ELF-1 (cell line): ENCODE data around the gene CHSY1.

ENCODE experiments used
- DNase-seq: peaks from one replicate; pipeline ENCODE4 v3.0.0-alpha.2; 2016; ENCODE audit warnings: low read depth, low spot score

CHSY1 gene

DNA sequence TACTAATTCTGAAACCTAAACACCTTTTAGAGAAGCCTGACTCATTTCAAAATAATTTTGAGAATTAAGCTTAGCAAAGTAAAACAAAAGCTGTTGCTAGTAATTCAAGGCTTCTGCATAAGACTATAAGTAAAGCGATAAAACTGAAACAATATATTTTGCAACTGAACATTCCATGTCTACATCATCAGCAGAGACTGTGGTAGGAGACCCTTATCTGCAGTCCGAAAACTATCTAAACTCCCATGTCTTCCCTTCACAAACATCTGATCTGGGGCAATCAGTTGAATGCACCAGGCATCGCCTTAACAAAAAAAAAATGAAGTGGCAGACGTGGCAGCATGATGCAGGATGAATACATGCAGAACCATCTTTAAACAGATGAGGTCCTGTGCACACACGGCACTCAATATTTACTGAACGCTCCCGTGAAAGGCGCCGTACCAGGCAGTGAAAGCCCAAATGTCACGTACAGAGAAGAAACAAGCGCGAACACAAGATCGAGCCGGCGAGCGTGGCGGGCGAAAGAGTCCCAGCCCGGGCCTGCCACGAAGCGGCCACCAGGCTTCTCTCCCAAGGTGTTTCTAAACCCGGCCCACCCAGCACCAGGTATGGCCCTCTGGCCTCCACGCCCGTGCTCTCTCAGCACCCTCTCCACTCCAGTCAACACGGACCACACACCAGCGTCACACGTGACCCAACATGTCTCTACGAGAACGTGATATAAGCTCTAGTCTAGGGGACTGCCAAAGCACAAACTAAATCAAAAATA lies 63.0 kb downstream of the CHSY1 start:
- no peak for DNase-seq

DNA sequence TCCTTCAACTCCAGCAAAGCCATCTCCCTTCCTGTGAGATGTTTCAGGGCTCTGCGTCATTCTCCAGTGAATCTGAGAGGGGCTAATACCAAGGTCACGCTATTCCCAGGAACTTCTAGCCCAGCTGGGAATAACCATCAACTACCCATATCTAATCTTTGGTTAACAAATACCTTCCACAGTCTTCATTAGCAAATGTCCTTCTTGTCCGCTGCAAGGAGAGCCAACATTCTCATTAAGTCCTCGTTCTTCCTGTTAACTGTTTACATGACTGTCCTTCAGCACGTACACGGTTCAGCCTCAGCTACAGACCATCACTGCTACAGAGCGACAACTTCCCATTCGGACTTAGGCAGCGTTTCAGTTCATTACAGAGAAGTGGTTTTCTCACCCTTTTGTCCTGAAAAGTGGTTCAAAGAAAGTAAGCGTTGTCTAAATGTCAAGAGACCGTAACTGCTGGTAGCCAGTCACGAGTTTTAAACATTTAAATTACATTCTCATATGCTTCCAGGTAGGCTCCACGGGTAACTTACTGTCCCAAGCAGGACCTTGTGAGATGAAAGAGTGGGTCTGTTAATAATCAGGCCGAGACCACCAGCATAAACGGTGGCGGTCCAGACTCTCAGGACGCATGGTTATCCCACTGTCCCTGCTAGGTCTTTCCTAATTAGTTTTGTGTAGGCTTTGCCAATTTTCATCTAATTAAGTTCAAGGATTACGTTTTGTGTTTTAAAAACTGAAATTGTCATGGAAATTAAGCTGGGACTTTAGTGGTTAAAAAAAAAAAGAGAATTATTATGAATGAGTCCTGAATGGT lies 63.8 kb downstream of the CHSY1 start:
- DNase-seq: no peak

DNA sequence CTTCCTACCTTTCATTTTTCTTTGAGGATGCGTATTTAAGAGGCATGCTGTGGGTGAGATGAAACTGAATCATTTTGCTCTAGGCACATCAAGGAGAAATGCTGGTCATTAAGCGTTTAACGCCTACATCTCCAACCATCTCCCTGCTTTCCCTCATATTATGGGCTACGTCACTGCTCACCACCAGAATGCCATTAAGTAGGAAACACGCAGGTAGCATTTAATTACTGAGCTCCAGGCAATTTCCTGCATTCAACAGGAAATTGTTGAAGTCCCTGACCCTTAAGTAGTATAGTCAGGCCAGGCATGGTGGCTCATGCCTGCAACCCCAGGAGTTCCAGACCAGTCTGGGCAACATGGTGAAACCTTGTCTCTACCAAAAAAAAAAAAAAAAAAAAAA lies 66.1 kb downstream of the CHSY1 start:
- no peak for DNase-seq

DNA sequence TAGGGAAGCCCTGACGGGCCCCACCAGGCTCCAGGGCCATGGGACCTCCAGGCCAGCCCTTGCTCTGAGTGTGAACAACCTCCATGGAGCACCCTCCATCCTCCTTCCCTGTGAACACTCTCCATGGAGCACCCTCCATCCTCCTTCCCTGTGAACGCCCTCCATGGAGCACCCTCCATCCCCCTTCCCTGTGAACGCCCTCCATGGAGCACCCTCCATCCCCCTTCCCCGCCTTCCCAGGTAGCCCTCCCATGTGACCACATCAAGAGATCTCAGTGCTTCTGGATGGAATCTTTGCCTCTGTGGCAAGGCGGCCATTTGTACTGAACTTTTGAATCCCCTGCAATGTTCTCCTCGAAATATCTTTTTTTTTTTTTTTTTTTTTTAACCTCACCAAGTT lies 66.5 kb downstream of the CHSY1 start:
- DNase-seq: no peak

DNA sequence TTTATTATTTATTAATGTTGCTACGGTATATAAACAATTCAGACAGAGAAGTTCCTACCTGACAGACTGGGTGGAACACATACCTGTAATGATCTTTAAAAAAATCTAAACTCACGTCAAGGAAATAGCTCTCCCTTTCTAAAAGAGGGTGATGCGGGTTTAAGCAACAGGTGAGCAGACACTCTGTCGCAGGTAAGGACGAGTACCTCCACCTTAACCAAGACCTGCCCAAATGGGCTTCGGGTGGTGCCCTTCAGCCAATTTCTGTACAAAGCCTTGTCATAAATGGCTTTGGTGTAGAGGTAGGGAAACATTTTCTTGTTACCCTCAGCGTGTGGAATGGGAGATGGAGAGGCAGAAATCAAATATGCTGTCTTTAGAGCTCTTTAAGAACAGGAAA lies 67.0 kb downstream of the CHSY1 start:
- no peak for DNase-seq

DNA sequence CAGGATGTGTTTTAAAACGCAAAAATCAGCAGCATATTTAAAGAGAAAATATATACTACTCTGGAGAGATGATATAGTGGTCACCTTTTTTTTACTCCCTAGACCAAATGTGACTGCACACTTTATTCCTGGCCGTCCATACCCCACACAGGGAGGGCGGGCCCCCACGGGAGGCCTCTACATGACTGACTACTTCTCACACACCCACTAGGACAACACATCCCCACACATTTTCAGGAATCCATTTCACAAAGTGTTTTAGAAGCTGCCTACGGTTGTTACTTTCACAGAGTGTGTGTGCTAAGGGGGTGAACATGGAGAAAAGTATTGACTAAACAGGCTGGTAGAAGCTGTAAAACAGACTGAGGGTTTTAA lies 67.9 kb downstream of the CHSY1 start:
- no peak for DNase-seq

DNA sequence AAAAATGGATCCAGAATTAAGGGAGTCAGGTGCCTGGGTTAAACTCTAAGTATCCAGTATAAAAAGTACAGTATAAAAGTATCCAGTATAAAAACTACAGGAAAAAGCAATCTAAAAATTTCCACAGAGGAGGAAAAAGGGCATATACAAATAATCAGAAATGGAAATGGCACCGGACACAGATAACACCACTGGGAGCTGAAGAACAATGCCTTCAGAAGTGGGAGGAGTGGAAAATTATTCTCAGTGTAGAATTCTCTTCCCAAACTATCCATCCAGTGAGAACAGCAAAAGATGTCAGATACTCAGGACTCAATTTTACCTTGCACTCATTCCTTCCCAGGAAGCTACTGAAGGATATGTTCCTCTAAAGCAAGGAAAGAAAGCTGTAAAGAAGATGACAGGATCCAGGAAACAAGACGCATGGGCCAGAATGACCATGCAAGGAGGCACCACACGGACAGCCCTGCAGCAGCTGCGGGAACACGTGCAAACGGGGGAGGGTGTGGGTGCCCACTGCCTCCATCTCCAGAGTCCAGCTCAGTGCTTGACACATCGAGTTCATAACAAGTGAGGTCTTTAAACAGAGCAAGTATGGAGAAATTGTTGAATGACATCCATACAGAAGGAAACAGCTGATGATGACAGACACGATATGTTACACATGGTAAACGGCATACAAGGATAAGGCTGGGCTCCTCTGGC lies 68.5 kb downstream of the CHSY1 start:
- no peak for DNase-seq

DNA sequence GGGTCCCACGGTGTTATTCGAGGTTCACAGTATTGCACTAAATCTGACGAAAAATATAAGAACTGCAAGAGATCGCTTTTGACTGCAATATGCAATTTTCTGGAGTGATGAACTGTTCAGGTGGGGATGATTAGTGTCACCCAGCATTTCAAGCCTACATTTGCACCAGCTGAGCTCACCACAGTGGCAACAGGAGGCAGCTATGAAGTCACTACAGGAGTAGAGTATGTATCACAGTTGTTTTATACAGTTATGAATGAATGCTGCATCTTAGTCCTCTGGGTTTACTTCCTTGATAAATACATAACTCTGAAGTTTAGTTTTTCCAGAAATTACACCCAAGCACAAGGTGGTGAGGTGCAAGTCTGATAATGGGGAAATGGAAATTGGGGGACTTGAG lies 69.6 kb downstream of the CHSY1 start:
- DNase-seq: no peak

DNA sequence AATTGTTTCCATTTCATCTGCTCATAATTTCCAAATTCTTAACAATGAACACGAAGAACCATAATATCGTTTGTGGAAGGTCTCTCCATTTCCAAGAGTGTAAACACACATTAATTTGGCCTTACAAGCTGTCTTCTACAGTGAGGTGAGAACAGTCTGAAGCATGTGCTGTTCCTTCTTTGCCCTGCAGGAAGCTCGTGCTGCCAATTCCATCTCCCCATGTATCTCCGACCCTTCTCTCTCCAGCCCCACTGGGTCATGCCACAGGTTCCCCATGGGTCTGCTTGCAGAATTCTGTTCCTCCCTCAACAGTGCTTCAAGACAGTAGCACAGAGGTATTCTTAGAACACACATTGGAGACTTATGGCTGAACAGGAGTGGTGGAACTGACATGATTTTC lies 70.5 kb downstream of the CHSY1 start:
- DNase-seq: no peak

DNA sequence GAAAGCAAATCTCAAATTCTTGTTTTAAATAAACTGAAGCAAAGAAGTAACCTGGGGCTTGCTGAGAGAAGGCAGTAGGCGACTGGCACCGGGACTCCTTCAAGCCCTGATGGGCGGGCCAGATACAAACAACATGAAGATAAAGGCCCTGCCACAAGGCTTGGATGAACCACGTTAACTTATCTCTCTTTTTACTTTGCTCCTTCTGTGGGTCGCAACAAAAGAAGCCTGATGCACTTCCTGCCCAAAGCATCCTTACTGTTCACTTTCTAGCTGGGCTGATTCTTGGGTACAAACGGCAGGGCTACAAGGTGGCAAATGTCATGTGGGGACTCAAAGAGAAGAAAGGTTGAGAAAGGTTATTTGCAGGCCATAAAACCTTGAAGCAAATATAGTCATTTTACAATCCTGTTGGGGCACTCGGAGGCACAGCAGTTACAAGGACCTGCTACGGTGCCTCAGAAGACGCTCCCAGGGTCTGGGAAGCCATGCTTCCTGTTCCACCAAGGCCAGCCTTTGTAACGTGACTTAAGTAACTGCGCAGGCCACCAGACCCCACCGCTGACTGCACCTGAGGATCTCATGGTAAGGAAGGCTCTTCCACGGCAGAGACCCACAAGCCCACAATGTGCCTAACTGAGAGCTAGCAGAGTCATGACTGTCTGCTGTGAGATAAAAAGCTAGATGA lies 71.1 kb downstream of the CHSY1 start:
- no peak for DNase-seq

DNA sequence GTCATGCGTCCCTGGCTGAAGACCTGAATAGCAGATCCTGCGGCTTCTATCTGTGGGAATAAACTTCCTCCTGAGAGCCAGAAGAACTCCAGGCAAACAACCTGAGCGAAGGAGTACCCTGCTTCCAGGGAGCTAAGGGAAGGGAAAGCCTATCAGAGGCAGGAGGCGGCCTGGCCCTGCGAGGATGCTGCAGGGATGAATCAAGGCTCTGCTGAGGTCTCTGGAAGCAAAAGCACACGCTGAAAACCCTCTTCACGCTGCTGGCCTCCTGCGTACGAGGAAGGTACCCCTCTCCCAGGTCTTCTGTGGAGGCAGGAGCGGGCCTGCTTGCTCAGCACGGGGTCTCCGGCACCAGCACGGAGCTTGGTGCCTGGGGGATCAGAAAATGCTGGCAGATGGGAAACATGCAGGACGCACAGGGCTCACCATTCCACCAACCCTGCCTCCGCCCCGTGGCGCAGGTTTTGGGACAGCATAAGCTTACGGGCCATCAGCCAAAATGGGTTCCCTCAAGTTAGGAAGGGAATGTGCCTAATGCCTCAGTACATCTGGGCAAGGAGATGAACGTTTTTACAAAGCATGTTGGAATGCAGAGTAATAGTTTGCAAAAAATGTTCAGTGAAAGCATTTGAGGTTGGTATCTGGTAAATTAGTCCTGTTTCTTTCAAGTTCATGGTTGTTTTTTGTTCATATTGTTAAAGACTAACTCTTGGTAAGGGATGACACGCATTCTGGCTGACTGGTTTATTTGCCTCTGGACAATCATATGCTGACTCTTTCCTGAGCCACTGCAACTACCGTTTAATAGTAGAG lies 72.3 kb downstream of the CHSY1 start:
- no peak for DNase-seq

DNA sequence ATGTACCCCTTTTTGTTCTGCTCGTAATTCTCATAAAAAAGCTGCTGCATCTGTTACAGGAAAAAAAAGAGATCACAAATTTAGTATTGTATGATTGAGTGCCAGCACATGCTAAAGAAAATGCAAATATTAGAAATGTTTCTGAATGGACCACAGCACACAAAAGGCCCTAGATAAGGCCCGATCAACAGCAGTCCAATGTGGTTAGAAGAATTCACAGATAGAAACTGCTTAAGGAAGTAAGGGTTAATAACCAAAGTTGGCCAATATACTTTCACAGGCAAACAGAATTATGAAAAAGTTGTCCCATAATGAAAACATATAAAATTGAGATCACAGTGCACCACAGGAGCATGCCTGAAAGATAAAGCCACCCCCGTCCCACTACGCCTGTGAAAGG lies 72.9 kb downstream of the CHSY1 start:
- no peak for DNase-seq

DNA sequence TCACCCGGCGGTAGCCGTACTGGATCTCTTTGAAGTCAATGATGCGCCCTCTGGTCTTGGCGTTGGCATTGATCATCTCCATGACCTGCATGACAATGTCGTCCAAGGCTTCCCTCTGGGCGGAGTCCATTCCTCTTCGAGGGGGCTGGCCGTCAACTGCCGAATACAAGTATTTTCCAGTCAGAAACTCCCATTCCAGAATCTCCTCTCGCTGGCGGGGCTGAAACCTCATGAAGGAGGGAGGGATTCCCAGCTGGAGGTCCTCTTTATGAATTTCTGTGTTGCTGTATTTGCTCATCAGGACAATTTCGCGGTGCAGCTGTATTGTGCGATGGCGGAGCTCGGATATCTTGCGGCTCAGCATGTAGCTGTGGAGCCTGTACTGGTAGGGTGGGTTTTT lies 73.4 kb downstream of the CHSY1 start:
- no peak for DNase-seq

DNA sequence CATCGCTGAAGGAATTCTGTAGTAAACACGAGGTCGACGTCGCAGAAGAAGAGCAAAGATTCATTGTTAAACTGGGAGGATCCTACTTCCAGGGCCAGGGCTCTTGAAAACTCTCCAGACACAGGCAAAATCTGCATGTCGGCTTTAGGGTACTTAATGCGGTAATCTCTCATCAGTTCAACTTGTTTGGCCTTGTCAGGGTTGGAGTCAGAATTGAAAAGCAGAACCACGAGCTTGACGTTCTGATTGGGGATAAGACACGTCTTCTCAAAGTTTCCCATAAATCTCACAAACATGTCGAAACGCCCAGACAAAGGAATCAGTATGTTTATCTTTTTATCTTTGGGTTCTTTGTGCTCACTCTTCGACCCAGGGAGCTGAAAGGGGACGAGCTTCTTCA lies 74.0 kb downstream of the CHSY1 start:
- DNase-seq: no peak

DNA sequence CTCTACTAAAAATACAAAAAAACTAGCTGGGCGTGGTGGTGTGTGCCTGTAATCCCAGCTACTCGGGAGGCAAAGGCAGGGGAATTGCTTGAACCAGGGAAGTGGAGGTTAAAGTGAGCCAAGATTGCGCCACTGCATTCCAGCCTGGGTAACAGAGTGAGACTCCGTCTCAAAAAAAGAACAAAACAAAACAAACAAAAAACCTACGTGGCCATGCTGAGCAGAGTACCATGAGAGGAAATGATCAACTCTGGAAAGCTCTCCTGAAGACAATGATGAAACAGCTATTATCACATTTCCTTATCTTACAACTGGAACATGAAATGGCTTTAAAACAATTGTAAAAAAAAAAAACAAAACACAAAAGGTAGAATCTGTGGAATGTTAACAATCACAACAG lies 75.2 kb downstream of the CHSY1 start:
- no peak for DNase-seq

DNA sequence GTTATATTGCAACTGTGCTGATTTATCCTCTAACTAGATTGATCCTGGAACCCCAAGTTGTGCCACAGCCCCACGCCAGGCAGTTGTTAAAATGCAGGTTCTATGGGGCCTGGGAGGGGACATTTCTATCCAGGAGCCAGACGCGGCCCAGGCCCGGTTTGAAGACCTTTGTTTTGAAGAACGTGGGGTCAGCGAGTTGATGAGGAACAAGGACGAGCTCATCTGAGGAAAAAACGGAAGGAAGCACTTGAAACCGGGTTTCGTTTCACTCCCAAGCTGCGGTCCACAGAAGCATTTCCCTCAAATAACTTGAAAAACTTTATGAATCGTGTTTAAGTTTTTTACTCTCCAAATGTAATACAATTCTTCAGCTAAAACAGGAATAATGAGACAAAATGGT lies 76.4 kb downstream of the CHSY1 start:
- no peak for DNase-seq

DNA sequence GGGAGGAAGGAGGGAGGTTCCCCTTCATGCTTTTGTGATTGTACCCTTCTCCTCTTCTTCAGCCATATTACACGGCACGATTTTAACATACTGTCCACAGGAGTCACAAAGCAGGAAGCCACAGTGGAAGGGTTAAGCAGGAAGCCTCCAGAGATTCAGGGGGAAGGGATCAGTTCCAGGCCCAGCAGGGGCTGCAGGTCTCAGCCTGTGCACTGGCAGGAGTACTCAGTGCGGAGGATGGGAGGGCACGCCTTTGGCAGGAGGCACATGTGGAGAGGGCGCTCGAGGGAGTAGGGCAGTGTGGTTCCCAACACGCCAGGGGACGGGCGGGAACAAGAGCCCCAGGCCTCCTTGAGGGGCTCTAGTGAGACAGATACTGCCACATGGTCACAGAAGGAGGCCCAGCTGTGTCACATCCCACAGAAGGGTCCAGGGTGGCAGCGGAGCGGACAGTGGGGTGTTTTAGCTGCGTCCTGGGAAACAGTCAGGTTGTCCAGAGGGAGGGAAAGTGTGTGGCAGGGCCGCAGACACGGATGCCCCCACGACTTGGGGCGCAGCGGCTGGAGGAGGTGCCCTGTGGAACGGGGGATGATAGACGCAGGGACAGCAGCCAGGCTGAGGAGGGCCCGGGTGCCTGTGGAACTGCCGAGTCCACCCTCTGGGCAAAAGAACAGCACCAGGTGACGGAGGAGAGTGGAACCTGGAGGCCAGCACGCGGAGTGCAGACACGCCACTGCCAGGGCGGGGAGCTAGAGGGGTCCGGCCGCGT lies 77.5 kb downstream of the CHSY1 start:
- DNase-seq: no peak

DNA sequence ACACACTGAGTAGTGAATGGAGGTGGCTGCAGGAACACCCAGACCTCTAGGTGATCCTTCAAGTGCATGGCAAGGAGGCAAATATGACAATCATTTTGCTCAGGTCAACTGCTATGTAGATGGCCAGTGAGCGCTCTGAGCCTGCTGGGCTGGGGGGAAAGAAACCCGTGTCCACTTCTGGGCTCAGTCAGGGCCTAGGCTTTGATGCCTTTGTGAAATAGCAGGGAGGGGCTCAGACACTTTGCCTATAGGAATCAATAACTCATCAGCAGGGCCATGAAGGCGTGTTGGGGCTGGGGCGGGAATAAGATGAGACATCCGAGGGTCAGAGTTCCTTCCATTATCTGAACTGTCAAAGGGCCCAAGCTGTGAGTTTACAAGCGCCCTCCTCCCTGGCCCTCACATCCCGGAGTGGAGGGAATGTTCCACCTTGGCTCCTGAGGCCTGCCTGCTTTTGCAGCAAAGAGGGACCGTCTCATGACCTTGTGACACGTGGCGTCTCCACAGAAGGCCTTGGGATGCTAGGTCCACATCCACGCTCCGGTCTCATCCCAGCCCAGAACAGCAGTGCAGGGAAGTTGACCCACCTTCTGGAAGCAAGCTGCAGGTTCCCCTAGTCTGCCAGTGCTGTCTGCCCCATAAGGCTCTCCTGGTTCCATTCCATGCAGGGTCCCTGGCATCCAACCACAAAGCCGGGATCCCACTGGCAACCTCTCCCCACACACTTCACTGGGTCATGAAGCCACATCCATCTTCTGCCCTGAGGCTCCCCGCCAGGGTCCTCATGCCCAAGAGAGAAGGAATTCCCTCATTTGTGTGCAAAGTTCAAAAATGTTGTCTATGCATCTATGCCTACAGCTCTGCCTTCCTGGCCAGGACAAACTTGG lies 78.4 kb downstream of the CHSY1 start:
- DNase-seq: no peak

DNA sequence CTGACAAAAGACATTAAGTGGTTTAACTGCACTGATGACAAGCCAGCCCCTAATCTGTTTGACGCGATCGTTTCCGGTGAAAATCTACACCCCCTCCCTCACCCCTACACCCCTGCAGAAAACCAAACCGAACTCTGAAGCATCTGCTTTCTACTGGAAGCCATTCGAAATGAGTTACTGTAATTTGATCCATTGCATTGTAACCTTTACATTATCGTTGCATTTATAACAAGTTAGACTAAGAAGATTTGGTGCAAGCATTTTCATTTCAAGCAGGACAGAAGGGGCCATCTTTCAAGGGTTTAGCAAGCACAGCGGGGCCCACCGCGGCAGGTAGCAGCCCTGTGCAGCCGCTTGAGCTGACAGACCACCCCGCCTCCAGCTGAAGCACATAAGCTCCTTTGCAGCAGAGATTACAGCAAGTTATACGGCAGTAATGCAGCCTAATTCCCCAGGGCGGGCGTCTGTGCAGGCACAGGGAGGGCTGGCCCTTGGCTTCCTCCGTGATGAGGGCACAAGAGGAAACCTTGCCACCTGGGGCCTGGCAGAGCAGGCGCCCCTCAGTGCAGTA lies 79.3 kb downstream of the CHSY1 start:
- DNase-seq: no peak
